HG02870 (cell line): Measurements from ENCODE around the gene NAA16.
"Not testable (repeated sequence)": the region's sequence is repeated elsewhere in the genome, so short reads cannot be mapped to it uniquely, and the experiment has no call there.

ENCODE experiments used
- ATAC-seq: cut with Tn5 transposase; IDR thresholded peaks from one replicate; pipeline ENCODE4 v1.9.1; 2021; ENCODE audit warnings: mild to moderate bottlenecking, moderate library complexity; ENCODE audit not compliant: unreplicated experiment

Gene NAA16

GRCh38 chr13:41310963-41311405 lies at the start of gene NAA16:
Gene NAA16, plus strand, starts transcription at chr13:41311267. Its CDS starts 262 bp downstream, at chr13:41311529.
- ATAC-seq: peak; percentile 64

- peak; percentile 97 for ATAC-seq
Measured at GRCh38 chr13:41263261-41263971, 47.7 kb upstream of the NAA16 start, which contains the start of gene MTRF1. Gene MTRF1, minus strand, starts transcription at chr13:41263576. Its CDS starts 2,669 bp downstream, at chr13:41260907.

- no peak for ATAC-seq
Measured at GRCh38 chr13:41267106-41267505, 44.0 kb upstream of the NAA16 start.

GRCh38 chr13:41268764-41269163 lies 42.3 kb upstream of the NAA16 start:
- ATAC-seq: no peak

GRCh38 chr13:41271456-41272285 lies 39.4 kb upstream of the NAA16 start:
- no peak for ATAC-seq

- ATAC-seq: no peak
Measured at GRCh38 chr13:41273831-41274441, 37.1 kb upstream of the NAA16 start.

GRCh38 chr13:41274881-41275280 lies 36.2 kb upstream of the NAA16 start:
- ATAC-seq: no peak

- ATAC-seq: no peak
Measured at GRCh38 chr13:41276824-41277223, 34.2 kb upstream of the NAA16 start.

- not testable (repeated sequence) for ATAC-seq
Measured at GRCh38 chr13:41279156-41279555, 31.9 kb upstream of the NAA16 start.

- no peak for ATAC-seq
Measured at GRCh38 chr13:41282129-41282571, 28.9 kb upstream of the NAA16 start.

- ATAC-seq: no peak
Measured at GRCh38 chr13:41284512-41285288, 26.4 kb upstream of the NAA16 start.

GRCh38 chr13:41286370-41286769 lies 24.7 kb upstream of the NAA16 start:
- ATAC-seq: no peak

GRCh38 chr13:41289463-41289881 lies 21.6 kb upstream of the NAA16 start:
- ATAC-seq: no peak

- no peak for ATAC-seq
Measured at GRCh38 chr13:41291246-41291645, 19.8 kb upstream of the NAA16 start.

GRCh38 chr13:41293272-41293671 lies 17.8 kb upstream of the NAA16 start:
- ATAC-seq: no peak

GRCh38 chr13:41294914-41295313 lies 16.2 kb upstream of the NAA16 start:
- ATAC-seq: no peak

- ATAC-seq: no peak
Measured at GRCh38 chr13:41295973-41296372, 15.1 kb upstream of the NAA16 start.

GRCh38 chr13:41296879-41297646 lies 14.0 kb upstream of the NAA16 start:
- no peak for ATAC-seq

GRCh38 chr13:41299316-41300094 lies 11.6 kb upstream of the NAA16 start:
- ATAC-seq: peak; percentile 44
